K562 (cell line): ENCODE measurements around the gene HIVEP3. TPM values are rescaled to one million over a fixed set of nuclear protein-coding genes. Genes with fewer than 3 reads are reported as not detected.

ENCODE experiments used
- ATAC-seq: fragments of 200-7000 bp; cut with Tn5 transposase; 3 replicates; pipeline ENCODE4 v1.9.1; 2020; ENCODE audit warnings: moderate library complexity
- BruUV-seq: library from RNA; stranded (reverse); fragments of 400-500 nt; replicated peaks from 2 replicates; lab custom pipeline; 2021; lab: Mats Ljungman, UMichigan
- CTCF ChIA-PET: fragments of 300-600 bp; formaldehyde crosslinking; extraction: SDS; loops from one replicate; lab custom pipeline; 2021; ENCODE audit warnings: low intra/inter-chr PET ratio; lab: Yijun Ruan, JAX
- POLR2A ChIA-PET: fragments of 300-600, 350-650 bp; sonication (Branson Sonifier 250); formaldehyde crosslinking; extraction: SDS; loops from one replicate; lab custom pipeline; 2021; ENCODE audit warnings: antibody characterized with exemption, inconsistent platforms; lab: Yijun Ruan, JAX
- DNase-seq, 4 experiments: peaks; one replicate each; pipeline versions ENCODE4 v3.0.0 to v3.0.0-alpha.2; 2011 to 2018; ENCODE audit warnings: low spot score in 3 of 4, mixed read lengths in 3 of 4; ENCODE audit errors: extremely low read depth in 1 of 4
- FAIRE-seq: peaks from 2 replicates; lab custom pipeline; 2011; peaks lifted over from hg19 to GRCh38; lab: Jason Lieb, UNC
- H2AFZ ChIP-seq: 2 replicates; pipeline ENCODE4 v1.6.0; 2011; ENCODE audit warnings: low read depth, low read length, control low read depth, inconsistent platforms
- H3K27ac ChIP-seq: fragments of 200-600 bp; 3 replicates; pipeline ENCODE4 v1.8.0; 2011; ENCODE audit warnings: low read depth, mild to moderate bottlenecking, control low read depth, inconsistent platforms, low read length, moderate library complexity, mixed read lengths; ENCODE audit errors: extremely low read depth
- H3K27me3 ChIP-seq, 2 experiments: fragments of 300-600 bp in 1 of 2; 2 replicates in 1 of 2; 3 replicates in 1 of 2; pipeline versions ENCODE4 v1.6.0 to v1.8.0; 2011; ENCODE audit warnings: inconsistent platforms in 2 of 2, low read length in 2 of 2, mild to moderate bottlenecking in 1 of 2, mixed read lengths in 1 of 2, moderate library complexity in 1 of 2; ENCODE audit not compliant: control insufficient read depth in 2 of 2, insufficient read depth in 2 of 2
- H3K36me3 ChIP-seq: fragments of 300-600 bp; 3 replicates; pipeline ENCODE4 v1.8.0; 2011; ENCODE audit warnings: mild to moderate bottlenecking, low read length, inconsistent platforms; ENCODE audit not compliant: control insufficient read depth, insufficient read depth
- H3K4me1 ChIP-seq, 2 experiments: fragments of 200-600 bp in 1 of 2; replicated peaks in 1 of 2; 2 replicates in 1 of 2; 3 replicates in 1 of 2; pipeline versions ENCODE4 v1.5.1 to v1.8.0; 2011; ENCODE audit warnings: inconsistent platforms in 2 of 2, low read length in 2 of 2, mild to moderate bottlenecking in 1 of 2, mixed read lengths in 1 of 2, moderate library complexity in 1 of 2; ENCODE audit not compliant: control insufficient read depth in 2 of 2, insufficient read depth in 2 of 2
- H3K4me2 ChIP-seq: 2 replicates; pipeline ENCODE4 v1.6.1; 2011; ENCODE audit warnings: low read length, control low read depth, inconsistent platforms, mixed read lengths; ENCODE audit not compliant: insufficient read depth
- H3K4me3 ChIP-seq: fragments of 200-600 bp; sonication (generic), shearing (Covaris generic); 2 replicates; pipeline ENCODE4 v1.5.1; 2016; ENCODE audit warnings: control low read depth, inconsistent platforms
- H3K79me2 ChIP-seq: fragments of 200-600 bp; 3 replicates; pipeline ENCODE4 v1.8.0; 2011; ENCODE audit warnings: low read length, inconsistent platforms; ENCODE audit not compliant: control insufficient read depth, insufficient read depth
- H3K9ac ChIP-seq, 2 experiments: 2 replicates each; pipeline versions ENCODE4 v1.6.0 to v1.6.1; 2011; ENCODE audit warnings: low read depth in 2 of 2, low read length in 2 of 2, control low read depth in 1 of 2, inconsistent platforms in 1 of 2, mild to moderate bottlenecking in 1 of 2, mixed read lengths in 1 of 2; ENCODE audit not compliant: insufficient read depth in 1 of 2
- H3K9me1 ChIP-seq: one replicate; pipeline ENCODE4 v1.6.0; 2011; ENCODE audit warnings: inconsistent platforms, mild to moderate bottlenecking, low read length, moderate library complexity; ENCODE audit not compliant: control insufficient read depth, insufficient read depth
- H3K9me3 ChIP-seq: replicated peaks from 2 replicates; pipeline ENCODE4 v1.5.1; 2011; ENCODE audit warnings: low read depth, low read length, inconsistent platforms; ENCODE audit not compliant: control insufficient read depth, insufficient read depth
- H4K20me1 ChIP-seq: replicated peaks from 2 replicates; pipeline ENCODE4 v1.6.1; 2011; ENCODE audit warnings: low read length, inconsistent platforms, mixed read lengths; ENCODE audit not compliant: control insufficient read depth, insufficient read depth
- DMBX1 ChIP-seq: fragments of 250-450 bp; sonication (Bioruptor Pico); IDR thresholded peaks from 2 replicates; pipeline ENCODE4 v1.8.0; 2022; ENCODE audit warnings: inconsistent platforms, mild to moderate bottlenecking, moderate library complexity, borderline replicate concordance
- FOXA3 ChIP-seq, 2 experiments: fragments of 450-650 bp in 1 of 2; sonication (generic) in 1 of 2; formaldehyde crosslinking; IDR thresholded peaks in 1 of 2; conservative IDR thresholded peaks in 1 of 2; 2 replicates each; pipeline versions ENCODE4 v1.4.0 to v1.8.0; 2020 to 2022; ENCODE audit warnings: mild to moderate bottlenecking in 2 of 2, missing genetic modification reagents in 1 of 2
- FOXO4 ChIP-seq: fragments of 450-650 bp; formaldehyde crosslinking; IDR thresholded peaks from 2 replicates; pipeline ENCODE4 v1.4.0; 2020; ENCODE audit warnings: mild to moderate bottlenecking, moderate library complexity
- JUNB ChIP-seq: fragments of 450-650 bp; formaldehyde crosslinking; conservative IDR thresholded peaks from 2 replicates; pipeline ENCODE4 v1.4.0; 2020; ENCODE audit warnings: mild to moderate bottlenecking
- SNRNP70 ChIP-seq: fragments of 200-400 bp; formaldehyde crosslinking; optimal IDR thresholded peaks from 2 replicates; pipeline ENCODE3; 2017; ENCODE audit warnings: low read depth, low read length
- ZBTB8A ChIP-seq: fragments of 450-650 bp; IDR thresholded peaks from 2 replicates; pipeline ENCODE4 v1.6.1; 2018; ENCODE audit warnings: mild to moderate bottlenecking, moderate library complexity; ENCODE audit not compliant: partially characterized antibody
- ZNF347 ChIP-seq: fragments of 450-650 bp; formaldehyde crosslinking; IDR thresholded peaks from 2 replicates; pipeline ENCODE4 v1.4.0; 2020; ENCODE audit warnings: low read depth, mild to moderate bottlenecking, moderate library complexity
- WGBS: fragments of 100-300 bp; shearing (Covaris generic); methylation state at CpG from one replicate; pipeline ENCODE4 v1.1.6; 2016; ENCODE audit warnings: low coverage, mixed read lengths; ENCODE audit not compliant: insufficient coverage; ENCODE audit errors: missing lambda C conversion rate; 5-methylcytosine and 5-hydroxymethylcytosine counted together
- in situ Hi-C: fragments of 300-500 bp; cut with MboI; formaldehyde crosslinking; loops from 4 replicates; pipeline ENCODE4 v1.15.0; 2018; ENCODE audit warnings: inconsistent platforms, mixed read lengths
- intact Hi-C: fragments of 100-400 bp; cut with micrococcal nuclease; formaldehyde crosslinking; loops from 2 replicates; pipeline ENCODE4 v1.14.2; 2022
- polyA plus RNA-seq, 8 experiments: library from polyadenylated mRNA; depleted of rRNA in 4 of 8; stranded (reverse) in 5 of 8; unstranded in 3 of 8; fragments of >200 nt; fragmentation: Nextera tagmentation in 2 of 8; fragmentation: Illumina TruSeq in 1 of 8; extraction: Ambion mirVana in 2 of 8; extraction: Trizol in 1 of 8; gene quantifications; 2 replicates each; pipeline versions ENCODE4 v1.2.1 to v1.2.3, GENCODE V29; 2011 to 2014; ENCODE audit warnings: inconsistent platforms in 1 of 8, missing spikeins in 1 of 8
- total RNA-seq, 7 experiments: library from RNA; depleted of rRNA in 6 of 7; stranded (reverse); fragments of >200 nt in 6 of 7; fragmentation: Illumina TruSeq in 2 of 7; extraction: Trizol in 2 of 7; gene quantifications; 2 replicates each; pipeline versions ENCODE4 v1.2.1 to v1.2.3, GENCODE V29; 2011 to 2021; ENCODE audit warnings: low replicate concordance in 1 of 7
- TF ChIP-seq, protein P1 (sequence below): fragments of 250-450 bp; sonication (Bioruptor Pico); IDR thresholded peaks from 2 replicates; pipeline ENCODE4 v1.5.0; 2021; ENCODE audit warnings: mild to moderate bottlenecking, borderline replicate concordance
- TF ChIP-seq, protein P2 (sequence below): IDR thresholded peaks from 2 replicates; pipeline ENCODE4 v1.6.1; 2011; ENCODE audit not compliant: insufficient read length; ENCODE audit errors: extremely low read depth
- TF ChIP-seq, protein P3 (sequence below): fragments of 450-650 bp; formaldehyde crosslinking; IDR thresholded peaks from 2 replicates; pipeline ENCODE4 v1.4.0; 2020; ENCODE audit warnings: mild to moderate bottlenecking, moderate library complexity
- TF ChIP-seq, protein P4 (sequence below): sonication (generic); formaldehyde crosslinking; IDR thresholded peaks from 2 replicates; pipeline ENCODE4 v1.8.0; 2022; ENCODE audit warnings: mild to moderate bottlenecking, missing genetic modification reagents

Gene HIVEP3
- total and polyA plus RNA-seq, 9 of the 15 experiments (the other 6 are each of a cell fraction or from before 2014, with no cell fraction given): 0.09 to 0.58 (median 0.34) TPM; not detected in 1

DNA sequence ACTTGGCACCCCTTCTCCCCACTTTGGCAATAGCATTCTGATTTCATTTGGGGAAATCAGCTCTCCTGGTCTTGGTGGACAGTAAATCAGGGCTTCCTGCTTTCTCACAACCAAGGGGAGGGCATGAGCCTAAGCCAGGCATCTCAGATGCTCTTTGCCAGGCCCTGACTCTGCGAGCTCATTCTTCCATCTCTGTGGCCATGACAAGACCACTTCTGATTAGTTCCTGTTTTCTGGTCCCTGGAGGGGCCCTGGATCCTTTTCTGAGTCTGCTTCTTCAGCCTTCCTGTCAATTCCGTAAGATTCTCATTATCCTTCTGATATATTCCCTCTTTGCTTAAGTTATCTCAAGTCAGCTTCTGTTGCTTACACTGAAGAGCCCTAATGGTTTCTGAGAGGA, 210.4 kb downstream of the HIVEP3 start:
- no peak for ATAC-seq
- Histone ChIP-seq H3K4me2 (no peak overlapping the region), H3K4me1 (no peaks in the 10 kb centered on the region), H3K27ac (no peak overlapping the region), H4K20me1 (peaks cover 5% of the 10 kb centered on the region; the same call in 1 of the 2 replicates), H3K4me3 (no peak overlapping the region), H3K9ac (no peak overlapping the region), H2AFZ (no peak overlapping the region), H3K79me2 (no peaks in the 10 kb centered on the region), H3K9me3 (no peaks in the 10 kb centered on the region), H3K9me1 (no peaks in the 10 kb centered on the region), H3K27me3 (peaks cover 12 to 74% of the 10 kb centered on the region in 2 experiments; a peak in 3 of 5 replicates), H3K36me3 (no peaks in the 10 kb centered on the region)
- no peak for DNase-seq
- CTCF ChIA-PET: no interaction called here
- no TSS peak for BruUV-seq
- POLR2A ChIA-PET: interaction anchor here (0.7 to 1.6 kb wide), 4 partner anchors 10 to 234 kb away, joined by 3 to 5 read pairs (median 4); no protein-coding TSS in a partner anchor
- intact Hi-C loops (no loop called here), in situ Hi-C loops (no loop called here)
- FAIRE-seq: no peak
- 0% methylated on average over 2 of the region's 2 CpGs for WGBS
- TF ChIP-seq FOXO4 (no peak), FOXA3 (CRISPR knock-in tag; conservative IDR thresholded peaks at IDR 0.05 in 1 of 2, IDR thresholded peaks at IDR 0.05 in 1 of 2) (no peak), DMBX1 (CRISPR knock-in tag) (no peak), ZNF347 (no peak), JUNB (no peak), ZBTB8A (no peak), SNRNP70 (no peak)
- TF ChIP-seq, protein P1, sequence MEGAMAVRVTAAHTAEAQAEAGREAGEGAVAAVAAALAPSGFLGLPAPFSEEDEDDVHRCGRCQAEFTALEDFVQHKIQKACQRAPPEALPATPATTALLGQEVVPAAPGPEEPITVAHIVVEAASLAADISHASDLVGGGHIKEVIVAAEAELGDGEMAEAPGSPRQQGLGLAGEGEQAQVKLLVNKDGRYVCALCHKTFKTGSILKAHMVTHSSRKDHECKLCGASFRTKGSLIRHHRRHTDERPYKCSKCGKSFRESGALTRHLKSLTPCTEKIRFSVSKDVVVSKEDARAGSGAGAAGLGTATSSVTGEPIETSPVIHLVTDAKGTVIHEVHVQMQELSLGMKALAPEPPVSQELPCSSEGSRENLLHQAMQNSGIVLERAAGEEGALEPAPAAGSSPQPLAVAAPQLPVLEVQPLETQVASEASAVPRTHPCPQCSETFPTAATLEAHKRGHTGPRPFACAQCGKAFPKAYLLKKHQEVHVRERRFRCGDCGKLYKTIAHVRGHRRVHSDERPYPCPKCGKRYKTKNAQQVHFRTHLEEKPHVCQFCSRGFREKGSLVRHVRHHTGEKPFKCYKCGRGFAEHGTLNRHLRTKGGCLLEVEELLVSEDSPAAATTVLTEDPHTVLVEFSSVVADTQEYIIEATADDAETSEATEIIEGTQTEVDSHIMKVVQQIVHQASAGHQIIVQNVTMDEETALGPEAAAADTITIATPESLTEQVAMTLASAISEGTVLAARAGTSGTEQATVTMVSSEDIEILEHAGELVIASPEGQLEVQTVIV (CRISPR knock-in tag): no peak
- TF ChIP-seq, protein P2, sequence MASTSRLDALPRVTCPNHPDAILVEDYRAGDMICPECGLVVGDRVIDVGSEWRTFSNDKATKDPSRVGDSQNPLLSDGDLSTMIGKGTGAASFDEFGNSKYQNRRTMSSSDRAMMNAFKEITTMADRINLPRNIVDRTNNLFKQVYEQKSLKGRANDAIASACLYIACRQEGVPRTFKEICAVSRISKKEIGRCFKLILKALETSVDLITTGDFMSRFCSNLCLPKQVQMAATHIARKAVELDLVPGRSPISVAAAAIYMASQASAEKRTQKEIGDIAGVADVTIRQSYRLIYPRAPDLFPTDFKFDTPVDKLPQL: no peak
- TF ChIP-seq, protein P3, sequence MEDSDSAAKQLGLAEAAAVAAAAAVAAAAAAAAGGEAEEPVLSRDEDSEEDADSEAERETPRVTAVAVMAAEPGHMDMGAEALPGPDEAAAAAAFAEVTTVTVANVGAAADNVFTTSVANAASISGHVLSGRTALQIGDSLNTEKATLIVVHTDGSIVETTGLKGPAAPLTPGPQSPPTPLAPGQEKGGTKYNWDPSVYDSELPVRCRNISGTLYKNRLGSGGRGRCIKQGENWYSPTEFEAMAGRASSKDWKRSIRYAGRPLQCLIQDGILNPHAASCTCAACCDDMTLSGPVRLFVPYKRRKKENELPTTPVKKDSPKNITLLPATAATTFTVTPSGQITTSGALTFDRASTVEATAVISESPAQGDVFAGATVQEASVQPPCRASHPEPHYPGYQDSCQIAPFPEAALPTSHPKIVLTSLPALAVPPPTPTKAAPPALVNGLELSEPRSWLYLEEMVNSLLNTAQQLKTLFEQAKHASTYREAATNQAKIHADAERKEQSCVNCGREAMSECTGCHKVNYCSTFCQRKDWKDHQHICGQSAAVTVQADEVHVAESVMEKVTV: no peak
- TF ChIP-seq, protein P4, sequence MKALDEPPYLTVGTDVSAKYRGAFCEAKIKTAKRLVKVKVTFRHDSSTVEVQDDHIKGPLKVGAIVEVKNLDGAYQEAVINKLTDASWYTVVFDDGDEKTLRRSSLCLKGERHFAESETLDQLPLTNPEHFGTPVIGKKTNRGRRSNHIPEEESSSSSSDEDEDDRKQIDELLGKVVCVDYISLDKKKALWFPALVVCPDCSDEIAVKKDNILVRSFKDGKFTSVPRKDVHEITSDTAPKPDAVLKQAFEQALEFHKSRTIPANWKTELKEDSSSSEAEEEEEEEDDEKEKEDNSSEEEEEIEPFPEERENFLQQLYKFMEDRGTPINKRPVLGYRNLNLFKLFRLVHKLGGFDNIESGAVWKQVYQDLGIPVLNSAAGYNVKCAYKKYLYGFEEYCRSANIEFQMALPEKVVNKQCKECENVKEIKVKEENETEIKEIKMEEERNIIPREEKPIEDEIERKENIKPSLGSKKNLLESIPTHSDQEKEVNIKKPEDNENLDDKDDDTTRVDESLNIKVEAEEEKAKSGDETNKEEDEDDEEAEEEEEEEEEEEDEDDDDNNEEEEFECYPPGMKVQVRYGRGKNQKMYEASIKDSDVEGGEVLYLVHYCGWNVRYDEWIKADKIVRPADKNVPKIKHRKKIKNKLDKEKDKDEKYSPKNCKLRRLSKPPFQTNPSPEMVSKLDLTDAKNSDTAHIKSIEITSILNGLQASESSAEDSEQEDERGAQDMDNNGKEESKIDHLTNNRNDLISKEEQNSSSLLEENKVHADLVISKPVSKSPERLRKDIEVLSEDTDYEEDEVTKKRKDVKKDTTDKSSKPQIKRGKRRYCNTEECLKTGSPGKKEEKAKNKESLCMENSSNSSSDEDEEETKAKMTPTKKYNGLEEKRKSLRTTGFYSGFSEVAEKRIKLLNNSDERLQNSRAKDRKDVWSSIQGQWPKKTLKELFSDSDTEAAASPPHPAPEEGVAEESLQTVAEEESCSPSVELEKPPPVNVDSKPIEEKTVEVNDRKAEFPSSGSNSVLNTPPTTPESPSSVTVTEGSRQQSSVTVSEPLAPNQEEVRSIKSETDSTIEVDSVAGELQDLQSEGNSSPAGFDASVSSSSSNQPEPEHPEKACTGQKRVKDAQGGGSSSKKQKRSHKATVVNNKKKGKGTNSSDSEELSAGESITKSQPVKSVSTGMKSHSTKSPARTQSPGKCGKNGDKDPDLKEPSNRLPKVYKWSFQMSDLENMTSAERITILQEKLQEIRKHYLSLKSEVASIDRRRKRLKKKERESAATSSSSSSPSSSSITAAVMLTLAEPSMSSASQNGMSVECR (CRISPR knock-in tag): no peak
